ENCODE measurements around the gene ITGB1BP1. TPM values are rescaled to one million over a fixed set of nuclear protein-coding genes. Genes with fewer than 3 reads are reported as not detected.

ITGB1BP1 gene
- total and polyA plus RNA-seq, 7 donors = 47.5 to 138 (median 85.9) TPM

DNA sequence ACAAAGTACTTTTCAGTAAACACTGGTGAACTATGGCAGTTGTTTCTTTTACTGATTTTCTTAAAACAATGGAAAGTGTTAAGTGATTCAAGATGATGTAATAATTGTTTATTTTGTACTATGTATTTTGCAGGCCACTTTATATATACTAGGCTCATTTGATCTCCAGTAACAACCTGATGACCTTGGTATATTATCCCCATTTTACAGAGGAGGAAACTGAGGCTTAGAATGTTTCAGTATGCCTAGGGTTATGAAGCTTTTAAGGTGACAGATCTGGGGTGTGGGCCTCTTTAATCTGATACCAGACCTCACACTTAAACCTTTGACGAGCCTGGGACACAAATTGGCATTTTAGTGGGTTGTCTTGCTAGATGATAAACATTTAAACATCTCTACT is 63.2 kb downstream of the ITGB1BP1 start:
- Histone ChIP-seq H3K4me3 (no peak overlapping the region), H3K27ac (no peak overlapping the region), H3K4me1 (no peaks in the 10 kb centered on the region), H3K9me3 (no peaks in the 10 kb centered on the region), H3K27me3 (ENCODE audit: insufficient read depth in 3 of 3, low read length in 2 of 3) (no peaks in the 10 kb centered on the region), H3K36me3 (ENCODE audit: insufficient read depth in 1 of 2, low read depth in 1 of 2) (peaks cover 0 to 28% of the 10 kb centered on the region in 2 donors)
- ATAC-seq (no peak), DNase-seq (no peak)
- intact Hi-C loops (cut with DNase I) = no loop called here
- 97 to 100% (median 97%) methylated on average over 1 of the region's 1 CpG for WGBS, 3 donors
- TF ChIP-seq CTCF (IDR thresholded peaks at IDR 0.05) = no peak

- DNase-seq (no peak), ATAC-seq (no peak)
- peaks cover 0 to 33% of the 10 kb centered on the region in 2 donors for H3K36me3 ChIP-seq (ENCODE audit: insufficient read depth in 1 of 2, low read depth in 1 of 2)
- no peaks in the 10 kb centered on the region for H3K4me1 ChIP-seq
- TF ChIP-seq CTCF (IDR thresholded peaks at IDR 0.05) = no peak
- intact Hi-C loops (cut with DNase I) = no loop called here
- no peaks in the 10 kb centered on the region for H3K27me3 ChIP-seq (ENCODE audit: insufficient read depth in 3 of 3, low read length in 2 of 3)
- 93 to 96% (median 93%) methylated on average over 4 of the region's 4 CpGs for WGBS, 3 donors
- no peaks in the 10 kb centered on the region for H3K9me3 ChIP-seq
- H3K27ac ChIP-seq = no peak overlapping the region
- no peak overlapping the region for H3K4me3 ChIP-seq
Measured at GRCh38 chr2:9359463-9359862, 63.9 kb downstream of the ITGB1BP1 start.

DNA sequence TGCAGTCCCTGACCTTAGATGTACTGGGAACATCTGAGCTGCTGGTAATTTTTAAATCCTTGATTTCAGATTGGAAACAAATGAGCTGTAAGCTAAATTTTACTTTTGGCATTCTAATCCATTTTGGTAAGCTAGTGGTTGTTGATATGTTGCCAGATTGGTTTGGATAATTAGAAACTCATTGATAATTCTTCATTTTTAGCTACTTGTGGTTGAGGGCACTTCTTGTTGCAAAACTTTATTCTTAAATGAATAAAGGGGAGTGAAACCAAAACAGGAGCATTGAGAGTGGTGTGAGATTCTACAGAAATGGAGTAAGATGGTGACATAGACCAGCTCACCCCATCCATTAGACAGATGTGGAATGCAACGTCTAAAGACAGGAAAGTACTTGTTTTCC is 64.5 kb downstream of the ITGB1BP1 start:
- H3K4me1 ChIP-seq = no peaks in the 10 kb centered on the region
- DNase-seq = no peak
- no peaks in the 10 kb centered on the region for H3K27me3 ChIP-seq (ENCODE audit: insufficient read depth in 3 of 3, low read length in 2 of 3)
- intact Hi-C loops (cut with DNase I) = no loop called here
- no peak overlapping the region for H3K27ac ChIP-seq
- ATAC-seq = no peak
- no peaks in the 10 kb centered on the region for H3K9me3 ChIP-seq
- 58 to 75% (median 65%) methylated on average over 1 of the region's 1 CpG for WGBS, 3 donors
- TF ChIP-seq CTCF (IDR thresholded peaks at IDR 0.05) = no peak
- peaks cover 0 to 36% of the 10 kb centered on the region in 2 donors for H3K36me3 ChIP-seq (ENCODE audit: insufficient read depth in 1 of 2, low read depth in 1 of 2)
- H3K4me3 ChIP-seq = no peak overlapping the region

GRCh38 chr2:9356261-9356660 is 67.1 kb downstream of the ITGB1BP1 start:
- no peaks in the 10 kb centered on the region for H3K27me3 ChIP-seq (ENCODE audit: insufficient read depth in 3 of 3, low read length in 2 of 3)
- DNase-seq = no peak
- no peaks in the 10 kb centered on the region for H3K9me3 ChIP-seq
- no peaks in the 10 kb centered on the region for H3K4me1 ChIP-seq
- WGBS, 3 donors = 87 to 90% (median 90%) methylated on average over 11 of the region's 11 CpGs
- H3K4me3 ChIP-seq = no peak overlapping the region
- intact Hi-C loops (cut with DNase I) = no loop called here
- no peak overlapping the region for H3K27ac ChIP-seq
- ATAC-seq = no peak
- peaks cover 0 to 45% of the 10 kb centered on the region in 2 donors for H3K36me3 ChIP-seq (ENCODE audit: insufficient read depth in 1 of 2, low read depth in 1 of 2)
- TF ChIP-seq CTCF (IDR thresholded peaks at IDR 0.05) = no peak

GRCh38 chr2:9355716-9356115 is 67.6 kb downstream of the ITGB1BP1 start:
- no peak for ATAC-seq
- DNase-seq = no peak
- Histone ChIP-seq H3K27ac (no peak overlapping the region), H3K4me3 (no peak overlapping the region), H3K36me3 (ENCODE audit: insufficient read depth in 1 of 2, low read depth in 1 of 2) (peaks cover 3 to 45% of the 10 kb centered on the region in 2 donors), H3K4me1 (no peaks in the 10 kb centered on the region), H3K27me3 (ENCODE audit: insufficient read depth in 3 of 3, low read length in 2 of 3) (no peaks in the 10 kb centered on the region), H3K9me3 (no peaks in the 10 kb centered on the region)
- TF ChIP-seq CTCF (IDR thresholded peaks at IDR 0.05) = no peak
- 81 to 83% (median 82%) methylated on average over 4 of the region's 4 CpGs for WGBS, 3 donors
- intact Hi-C loops (cut with DNase I) = no loop called here

Data from psoas muscle (tissue), 8 donors.